Activated CD8-positive, alpha-beta T cell treated with anti-CD3 and anti-CD28 coated beads for 36 hours (primary cell): ENCODE data around the gene ATG9B. TPM values are rescaled to one million over a fixed set of nuclear protein-coding genes. Genes with fewer than 3 reads are reported as not detected.

Experiments
- ATAC-seq: fragments of 200-7000 bp; cut with Tn5 transposase; one replicate; pipeline ENCODE4 v1.10.0; 2021; ENCODE audit warnings: mild to moderate bottlenecking, moderate library complexity
- CTCF ChIA-PET: fragments of 350-600 bp; sonication (Branson Sonifier 250); formaldehyde crosslinking; loops from one replicate; lab custom pipeline; 2021; ENCODE audit warnings: antibody characterized with exemption; lab: Charles Lee
- POLR2A ChIA-PET: fragments of 350-600 bp; sonication (Branson Sonifier 250); formaldehyde crosslinking; loops from one replicate; lab custom pipeline; 2021; ENCODE audit warnings: antibody characterized with exemption; lab: Charles Lee
- DNase-seq: peaks from one replicate; pipeline ENCODE4 v3.0.0-alpha.2; 2020
- H3K27ac Mint-ChIP-seq: one replicate; pipeline ENCODE4 v1.8.0; 2021; ENCODE audit warnings: mild to moderate bottlenecking, mixed read lengths
- H3K27me3 Mint-ChIP-seq: one replicate; pipeline ENCODE4 v1.8.0; 2021; ENCODE audit warnings: mixed read lengths
- H3K36me3 Mint-ChIP-seq: one replicate; pipeline ENCODE4 v1.8.0; 2021; ENCODE audit warnings: low read depth, mixed read lengths
- H3K4me1 Mint-ChIP-seq: one replicate; pipeline ENCODE4 v1.8.0; 2021; ENCODE audit warnings: low read depth, mixed read lengths
- H3K4me3 Mint-ChIP-seq: one replicate; pipeline ENCODE4 v1.8.0; 2021; ENCODE audit warnings: mild to moderate bottlenecking, moderate library complexity, mixed read lengths
- H3K9me3 Mint-ChIP-seq: one replicate; pipeline ENCODE4 v1.8.0; 2021; ENCODE audit warnings: mixed read lengths
- intact Hi-C: fragments of 100-400 bp; cut with micrococcal nuclease; formaldehyde crosslinking; loops from one replicate; pipeline ENCODE4 v1.10.0; 2022
- total RNA-seq, 2 experiments: library from RNA; stranded (reverse); gene quantifications; one replicate each; pipeline ENCODE4 v1.2.3, GENCODE V29; 2021
- TF ChIP-seq, protein P1 (sequence below): fragments of 200-600 bp; IDR thresholded peaks from one replicate; pipeline ENCODE4 v1.8.0; 2022; ENCODE audit warnings: antibody characterized with exemption, mild to moderate bottlenecking

ATG9B gene
- total RNA-seq, 2 experiments from 2014 or later, result 12.6 to 14.0 TPM

DNA sequence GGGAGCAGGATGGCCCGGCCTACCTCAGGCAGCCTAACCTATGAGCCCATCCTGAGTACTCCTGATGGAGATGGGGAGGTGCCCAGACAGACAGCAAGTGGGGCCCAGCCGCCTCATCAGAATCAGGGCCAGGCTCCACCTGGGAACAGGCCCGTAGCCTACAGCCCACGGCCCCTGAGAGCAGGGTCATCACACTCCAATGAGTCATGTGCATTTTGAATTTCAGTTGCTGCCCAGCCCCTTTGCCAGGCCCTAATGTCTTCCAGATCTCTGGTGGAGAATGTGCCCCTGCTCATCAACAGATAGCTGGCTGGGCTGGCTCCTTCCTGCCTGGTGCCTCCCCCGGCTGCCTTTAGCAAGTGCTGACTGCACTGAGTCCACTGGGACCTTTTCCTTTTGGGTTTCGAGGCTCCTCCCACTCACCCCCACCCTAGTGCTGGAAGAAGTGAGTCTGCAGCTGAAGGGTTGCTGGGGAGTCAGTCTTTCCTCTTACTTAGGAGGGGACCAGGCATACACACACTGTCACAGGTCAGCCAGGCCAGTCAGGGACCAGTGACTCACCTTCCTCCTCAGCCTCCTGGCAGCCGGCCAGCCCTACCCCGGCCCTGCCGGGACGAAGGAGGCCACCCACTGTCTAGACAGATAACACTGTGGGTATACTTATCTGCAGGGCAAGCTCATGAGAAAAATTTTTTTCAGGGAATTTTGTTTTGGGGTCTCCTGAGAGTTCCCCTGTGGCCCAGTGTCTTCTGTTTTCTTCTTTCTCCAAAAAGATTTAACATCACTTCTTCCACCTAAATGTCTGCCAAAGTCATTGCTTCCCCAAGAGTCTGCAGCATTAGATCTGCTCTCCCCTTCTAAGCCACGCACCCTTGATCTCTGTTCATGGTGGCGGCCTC lies 14.9 kb upstream of the ATG9B start:
- peaks cover 8% of the 10 kb centered on the region for H3K36me3 Mint-ChIP-seq
- H3K9me3 Mint-ChIP-seq, result no peaks in the 10 kb centered on the region
- peak overlapping the region; percentile 89 for H3K27ac Mint-ChIP-seq
- intact Hi-C loops, result no loop called here
- POLR2A ChIA-PET, result interaction anchor here (0.7 to 1.7 kb wide), 5 partner anchors 11 to 43 kb away, joined by 3 to 4 read pairs (median 4); partner anchors contain the start of gene ABCB8
- ATAC-seq (peak; percentile 93), DNase-seq (peak; percentile 96)
- CTCF ChIA-PET, result interaction anchor here (0.9 to 2.3 kb wide), 6 partner anchors 11 to 141 kb away, joined by 3 to 9 read pairs (median 4); partner anchors contain the start of gene ABCB8
- H3K27me3 Mint-ChIP-seq, result no peaks in the 10 kb centered on the region
- peak overlapping the region; percentile 5 for H3K4me3 Mint-ChIP-seq
- TF ChIP-seq, protein P1, sequence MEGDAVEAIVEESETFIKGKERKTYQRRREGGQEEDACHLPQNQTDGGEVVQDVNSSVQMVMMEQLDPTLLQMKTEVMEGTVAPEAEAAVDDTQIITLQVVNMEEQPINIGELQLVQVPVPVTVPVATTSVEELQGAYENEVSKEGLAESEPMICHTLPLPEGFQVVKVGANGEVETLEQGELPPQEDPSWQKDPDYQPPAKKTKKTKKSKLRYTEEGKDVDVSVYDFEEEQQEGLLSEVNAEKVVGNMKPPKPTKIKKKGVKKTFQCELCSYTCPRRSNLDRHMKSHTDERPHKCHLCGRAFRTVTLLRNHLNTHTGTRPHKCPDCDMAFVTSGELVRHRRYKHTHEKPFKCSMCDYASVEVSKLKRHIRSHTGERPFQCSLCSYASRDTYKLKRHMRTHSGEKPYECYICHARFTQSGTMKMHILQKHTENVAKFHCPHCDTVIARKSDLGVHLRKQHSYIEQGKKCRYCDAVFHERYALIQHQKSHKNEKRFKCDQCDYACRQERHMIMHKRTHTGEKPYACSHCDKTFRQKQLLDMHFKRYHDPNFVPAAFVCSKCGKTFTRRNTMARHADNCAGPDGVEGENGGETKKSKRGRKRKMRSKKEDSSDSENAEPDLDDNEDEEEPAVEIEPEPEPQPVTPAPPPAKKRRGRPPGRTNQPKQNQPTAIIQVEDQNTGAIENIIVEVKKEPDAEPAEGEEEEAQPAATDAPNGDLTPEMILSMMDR, result no peak
- peaks cover 20% of the 10 kb centered on the region for H3K4me1 Mint-ChIP-seq

DNA sequence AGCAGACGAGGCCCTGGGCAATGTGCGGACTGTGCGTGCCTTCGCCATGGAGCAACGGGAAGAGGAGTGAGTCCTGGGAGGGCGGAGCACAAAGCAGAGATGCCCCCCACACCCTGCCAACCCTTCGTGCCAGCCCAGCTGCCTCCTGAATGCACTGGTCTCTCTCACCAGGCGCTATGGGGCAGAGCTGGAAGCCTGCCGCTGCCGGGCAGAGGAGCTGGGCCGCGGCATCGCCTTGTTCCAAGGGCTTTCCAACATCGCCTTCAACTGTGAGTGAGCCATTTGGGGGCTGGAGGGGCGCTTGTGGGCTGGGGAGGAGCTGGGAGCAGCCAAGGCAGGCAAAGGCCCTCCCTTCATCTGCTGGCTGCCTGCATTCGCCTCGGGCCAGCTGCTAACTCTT lies 11.6 kb upstream of the ATG9B start:
- ChIA-PET CTCF (no interaction called here), POLR2A (interaction anchor here (0.5 kb wide), 1 partner anchor 732 kb away, joined by 3 read pairs; no protein-coding TSS in a partner anchor)
- TF ChIP-seq, protein P1, result no peak
- no peaks in the 10 kb centered on the region for H3K9me3 Mint-ChIP-seq
- H3K4me1 Mint-ChIP-seq, result peaks cover 20% of the 10 kb centered on the region
- H3K27ac Mint-ChIP-seq, result no peak overlapping the region
- ATAC-seq (no peak), DNase-seq (no peak)
- intact Hi-C loops, result no loop called here
- peaks cover 8% of the 10 kb centered on the region for H3K36me3 Mint-ChIP-seq
- no peaks in the 10 kb centered on the region for H3K27me3 Mint-ChIP-seq
- H3K4me3 Mint-ChIP-seq, result no peak overlapping the region

DNA sequence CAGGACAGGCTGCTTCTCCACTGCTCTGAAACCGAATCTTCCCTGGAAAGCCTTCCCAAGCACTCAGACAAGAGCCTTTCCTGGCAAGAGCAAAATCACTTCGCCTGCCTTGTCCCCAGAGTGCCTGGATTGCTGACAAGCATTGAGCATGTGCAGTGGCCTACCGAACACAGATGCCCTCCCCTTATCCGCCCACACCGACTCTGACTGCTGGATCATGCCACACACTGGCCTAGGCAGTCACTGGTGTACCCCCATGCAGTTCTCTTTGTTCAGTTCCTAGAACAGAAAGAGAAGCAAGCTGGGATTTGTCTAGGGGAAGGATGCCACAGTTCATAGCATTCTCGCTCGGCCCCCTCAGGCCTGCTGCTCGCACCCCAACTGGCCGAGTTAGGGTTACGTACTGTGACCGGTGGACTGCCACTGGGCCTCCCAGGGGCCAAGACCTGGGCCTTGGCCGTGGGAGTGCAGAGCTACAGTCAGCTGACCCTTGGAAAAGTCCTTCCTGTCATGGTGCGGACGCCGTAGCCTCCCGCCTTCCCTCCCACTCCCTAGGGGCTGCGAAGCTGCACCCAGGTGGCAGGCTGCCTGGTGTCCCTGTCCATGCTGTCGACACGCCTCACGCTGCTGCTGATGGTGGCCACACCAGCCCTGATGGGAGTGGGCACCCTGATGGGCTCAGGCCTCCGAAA lies 10.9 kb upstream of the ATG9B start:
- peaks cover 8% of the 10 kb centered on the region for H3K36me3 Mint-ChIP-seq
- ATAC-seq, result no peak
- CTCF ChIA-PET, result no interaction called here

DNA sequence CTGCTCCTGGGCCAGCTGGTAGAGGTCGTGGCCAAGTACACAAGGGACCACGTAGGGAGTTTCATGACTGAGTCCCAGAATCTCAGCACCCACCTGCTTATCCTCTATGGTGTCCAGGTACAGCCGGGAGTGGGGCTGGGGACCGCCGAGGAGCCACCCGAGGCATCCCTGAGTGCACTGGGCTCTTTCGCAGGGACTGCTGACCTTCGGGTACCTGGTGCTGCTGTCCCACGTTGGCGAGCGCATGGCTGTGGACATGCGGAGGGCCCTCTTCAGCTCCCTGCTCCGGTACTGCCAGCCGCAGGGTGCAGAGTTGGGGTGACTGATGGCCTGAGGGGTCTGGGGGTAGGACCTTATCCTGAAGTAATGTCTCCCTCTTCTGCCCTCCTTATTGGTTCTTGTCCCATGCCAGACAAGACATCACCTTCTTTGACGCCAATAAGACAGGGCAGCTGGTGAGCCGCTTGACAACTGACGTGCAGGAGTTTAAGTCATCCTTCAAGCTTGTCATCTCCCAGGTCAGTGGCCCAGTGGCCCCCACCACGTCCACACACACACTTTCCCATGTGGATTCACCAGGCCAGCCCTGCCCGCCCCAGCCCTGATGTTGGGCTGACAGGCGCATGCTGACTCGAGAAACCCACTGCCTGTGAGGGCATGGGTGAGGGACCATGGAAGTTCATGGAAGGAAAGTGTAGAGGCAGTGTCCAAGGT lies 10.2 kb upstream of the ATG9B start:
- Mint-ChIP-seq H3K27ac (no peak overlapping the region), H3K36me3 (peaks cover 8% of the 10 kb centered on the region), H3K27me3 (no peaks in the 10 kb centered on the region), H3K9me3 (no peaks in the 10 kb centered on the region), H3K4me3 (no peak overlapping the region), H3K4me1 (peaks cover 14% of the 10 kb centered on the region)
- ATAC-seq (no peak), DNase-seq (no peak)
- intact Hi-C loops, result no loop called here
- ChIA-PET CTCF (no interaction called here), POLR2A (interaction anchor here (0.6 to 1.0 kb wide), 2 partner anchors 12 to 235 kb away, joined by 3 read pairs; no protein-coding TSS in a partner anchor)
- TF ChIP-seq, protein P1, result no peak

More for the DNA sequence above, 10.9 kb upstream of the ATG9B start:
- Mint-ChIP-seq H3K27me3 (no peaks in the 10 kb centered on the region), H3K27ac (no peak overlapping the region), H3K4me3 (no peak overlapping the region), H3K9me3 (no peaks in the 10 kb centered on the region), H3K4me1 (peaks cover 18% of the 10 kb centered on the region)
- POLR2A ChIA-PET, result interaction anchor here (0.6 kb wide), 1 partner anchor 234 kb away, joined by 3 read pairs; no protein-coding TSS in a partner anchor
- intact Hi-C loops, result no loop called here
- TF ChIP-seq, protein P1, result no peak
- no peak for DNase-seq
